ENCODE measurements around the gene SUPT20H.

GRCh38 chr13:37014609-37015008, 44.9 kb downstream of the SUPT20H start:
- no peak for TF ChIP-seq CTCF (IDR thresholded peaks at IDR 0.05)
- no peak for TF ChIP-seq POLR2A (IDR thresholded peaks at IDR 0.05)

Data from body of pancreas (tissue), 4 donors.